Activated CD4-positive, CD25-positive, alpha-beta regulatory T cell treated with anti-CD3 and anti-CD28 coated beads, Interleukin-2, amount 50 U/mL, for 16 hours (primary cell): ENCODE measurements around the gene TMEM50B.
A peak's percentile ranks its signal among the peaks of the same experiment; 100 is the strongest.
"Not testable (repeated sequence)": the region's sequence is repeated elsewhere in the genome, so short reads cannot be mapped to it uniquely, and the experiment has no call there.

Experiments used
- DNase-seq: peaks from one replicate; pipeline ENCODE4 v3.0.0-alpha.2; 2020; ENCODE audit warnings: low read depth, low spot score

The TMEM50B gene

GRCh38 chr21:33478182-33478581 is 1.6 kb downstream of the TMEM50B start:
- no peak for DNase-seq

GRCh38 chr21:33477066-33477465 is 2.7 kb downstream of the TMEM50B start:
- no peak for DNase-seq

DNA sequence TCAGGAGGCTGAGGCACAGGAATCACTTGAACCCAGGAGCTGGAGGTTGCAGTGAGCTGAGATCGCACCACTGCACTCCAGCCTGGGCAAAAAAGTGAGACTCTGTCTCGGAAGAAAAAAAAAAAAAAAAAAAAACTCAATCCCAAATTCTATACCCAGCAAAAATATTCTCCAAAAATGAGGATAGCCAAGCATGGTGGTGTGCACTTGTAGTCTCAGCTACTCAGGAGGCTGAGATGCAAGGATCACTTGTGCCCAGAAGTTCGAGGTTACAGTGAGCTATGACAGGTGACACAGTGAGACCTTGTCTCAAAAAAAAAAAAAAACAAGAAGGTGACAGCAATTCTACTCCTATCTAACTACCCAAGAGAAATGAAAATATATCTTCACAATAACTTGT is 6.4 kb downstream of the TMEM50B start:
- DNase-seq, result no peak

DNA sequence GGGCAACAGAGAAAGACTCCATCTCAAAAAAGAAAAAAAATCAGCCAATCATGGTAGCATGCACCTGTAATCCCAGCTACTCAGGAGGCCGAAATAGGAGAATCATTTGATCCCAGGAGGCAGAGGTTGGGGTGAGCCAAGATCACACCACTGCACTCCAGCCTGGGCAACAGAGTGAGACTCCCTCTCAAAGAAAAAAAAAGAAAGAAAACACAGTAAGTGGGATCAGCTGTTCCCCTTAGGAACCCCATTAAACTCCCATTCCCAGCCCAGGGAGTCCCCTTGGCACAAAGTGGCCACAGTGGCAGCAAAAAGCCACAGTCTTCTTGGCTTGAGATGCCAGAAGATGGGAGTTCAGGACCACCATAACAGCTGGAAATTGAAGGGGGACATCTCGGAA is 9.1 kb downstream of the TMEM50B start:
- DNase-seq, result no peak

DNA sequence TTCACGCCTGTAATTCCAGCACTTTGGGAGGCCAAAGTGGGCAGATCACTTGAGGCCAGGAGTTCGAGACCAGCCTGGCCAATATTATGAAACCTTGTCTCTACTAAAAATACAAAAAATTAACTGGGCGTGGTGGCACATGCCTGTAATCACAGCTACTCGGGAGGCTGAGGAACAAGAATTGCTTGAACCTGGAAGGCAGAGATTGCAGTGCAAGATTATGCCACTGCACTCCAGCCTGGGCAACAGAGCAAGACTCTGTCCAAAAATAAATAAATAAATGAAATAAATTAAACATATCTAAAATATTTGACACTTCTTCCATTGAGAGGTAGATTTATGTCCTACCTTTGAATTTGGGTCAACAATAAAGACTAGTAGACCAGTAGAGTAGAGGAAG is 10.6 kb downstream of the TMEM50B start:
- DNase-seq, result not testable (repeated sequence)

DNA sequence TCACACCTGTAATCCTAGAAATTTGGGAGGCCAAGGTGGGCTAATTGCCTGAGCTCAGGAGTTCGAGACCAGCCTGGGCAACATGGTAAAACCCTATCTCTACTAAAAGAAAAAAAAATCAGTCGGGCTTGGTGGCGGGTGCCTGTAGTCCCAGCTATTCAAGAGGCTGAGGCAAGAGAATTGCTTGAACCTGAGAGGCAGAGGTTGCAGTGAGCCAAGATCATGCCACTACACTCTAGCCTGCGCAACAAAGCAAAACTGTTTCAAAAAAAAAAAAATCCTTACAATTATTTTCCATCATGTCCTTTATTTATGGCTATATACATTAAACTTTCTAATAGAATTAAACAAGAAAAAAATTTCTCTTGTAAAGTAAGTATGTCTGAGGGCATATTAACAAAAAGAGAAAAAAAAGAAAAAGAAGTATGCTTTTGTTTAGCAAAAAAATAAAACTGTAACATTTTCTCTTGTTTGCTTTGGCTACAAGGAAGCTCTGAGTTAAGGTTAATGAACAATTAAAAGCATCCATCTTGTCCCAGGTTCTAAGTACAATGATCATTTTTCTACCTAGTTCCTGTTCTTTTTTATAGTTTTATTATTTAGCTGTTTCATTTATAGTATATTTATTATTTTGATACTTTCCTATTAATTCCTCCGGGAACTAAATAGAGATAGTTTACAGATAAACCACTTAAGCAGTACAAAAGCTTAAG is 18.1 kb downstream of the TMEM50B start:
- DNase-seq, result no peak

DNA sequence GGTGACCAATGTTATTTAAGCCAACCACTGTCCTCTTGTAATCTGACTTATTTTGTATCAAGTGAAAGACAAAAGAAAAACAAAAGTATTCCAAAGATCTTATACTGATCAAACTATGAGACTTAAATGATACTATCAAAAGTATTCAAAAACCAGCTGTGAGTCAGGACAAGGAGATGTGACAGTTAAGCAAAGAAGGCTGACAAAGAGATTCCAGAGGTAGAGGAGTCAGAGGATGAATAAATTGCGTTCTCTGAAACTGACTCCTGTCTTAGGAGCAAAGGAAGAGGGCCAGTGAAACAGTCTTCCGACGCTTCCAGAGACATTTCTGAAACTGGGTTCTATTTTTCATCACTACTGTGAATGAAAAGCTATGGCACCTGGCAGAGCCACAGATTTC is 20.9 kb downstream of the TMEM50B start:
- no peak for DNase-seq

GRCh38 chr21:33455686-33456446 is 23.9 kb downstream of the TMEM50B start:
- DNase-seq, result no peak

DNA sequence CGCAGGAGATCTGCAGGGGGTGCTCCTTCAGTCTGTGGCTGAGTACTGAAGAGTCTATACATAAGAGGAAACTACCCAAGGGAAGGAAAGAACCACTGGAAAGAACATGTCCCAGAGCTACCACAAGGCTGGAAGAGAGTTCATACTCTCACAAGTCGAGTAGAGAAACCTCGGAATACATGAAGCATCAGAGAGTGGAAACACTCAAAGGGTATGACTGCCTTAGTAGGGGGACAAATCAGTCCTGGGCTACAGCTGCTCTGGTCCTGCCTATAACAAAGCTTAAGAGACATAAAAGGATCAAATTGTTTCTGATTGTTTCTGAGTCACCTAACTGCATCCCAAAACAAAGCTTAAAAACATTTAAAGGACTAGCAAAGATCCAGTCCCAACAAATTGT is 27.4 kb downstream of the TMEM50B start:
- no peak for DNase-seq

DNA sequence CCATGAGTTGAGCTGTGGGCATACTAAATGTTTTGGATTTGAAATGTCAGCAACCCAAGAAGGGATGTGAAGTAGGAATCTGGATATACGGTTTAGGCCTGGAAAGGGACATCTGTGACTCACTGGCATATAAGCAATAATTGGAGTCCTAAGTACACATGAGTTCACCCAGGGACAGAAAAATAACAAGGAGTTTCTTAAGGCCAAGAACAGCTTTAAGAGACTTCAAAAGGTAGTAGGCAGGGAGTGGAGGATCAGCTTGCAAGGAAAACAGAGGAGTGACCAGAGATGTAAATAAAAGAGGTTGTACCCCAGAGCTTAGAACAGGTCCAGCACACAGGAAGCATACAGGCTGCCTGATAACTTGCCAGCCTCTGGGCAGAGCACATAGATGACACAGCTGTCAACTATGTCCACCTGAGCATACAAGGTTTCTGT is 28.1 kb downstream of the TMEM50B start:
- DNase-seq, result no peak

DNA sequence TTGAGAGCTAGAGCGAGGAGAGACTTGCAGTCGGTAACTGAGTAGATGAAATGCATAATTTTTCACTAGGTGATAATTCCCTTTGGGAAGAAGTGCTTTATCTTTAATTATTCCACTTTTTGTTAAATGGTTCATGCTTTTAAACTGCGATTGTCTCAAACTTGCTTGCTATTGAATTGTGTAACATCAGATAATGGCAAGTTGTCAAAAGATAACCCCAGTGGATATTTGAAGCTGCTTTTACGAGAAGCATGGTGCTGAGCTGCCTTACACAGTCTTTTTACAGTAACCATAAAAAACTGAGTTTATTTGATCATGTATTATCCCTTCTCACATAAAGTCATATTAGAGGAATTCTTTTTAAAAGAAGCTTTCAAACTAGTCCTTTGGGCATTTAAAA is 30.2 kb downstream of the TMEM50B start:
- DNase-seq, result no peak

GRCh38 chr21:33446620-33447019 is 33.2 kb downstream of the TMEM50B start:
- DNase-seq, result not testable (repeated sequence)

DNA sequence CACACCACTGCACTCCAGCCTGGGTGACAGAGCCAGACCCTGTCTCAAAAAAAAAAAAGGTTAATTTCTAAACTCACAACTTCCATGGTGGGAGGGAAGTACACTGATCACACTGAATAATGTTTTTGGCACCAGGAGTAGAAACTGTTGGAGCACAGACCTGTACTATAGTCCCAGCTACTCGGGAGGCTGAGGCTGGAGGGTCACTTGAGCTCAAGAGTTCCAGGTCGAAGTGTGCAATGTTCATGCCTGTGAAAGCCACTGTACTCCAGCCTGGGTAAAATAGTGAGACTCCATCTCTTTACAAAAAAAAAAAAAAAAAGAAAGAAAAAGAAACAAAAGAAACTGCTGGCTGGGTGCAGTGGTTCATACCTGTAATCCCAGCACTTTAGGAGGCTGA is 35.3 kb downstream of the TMEM50B start:
- no peak for DNase-seq

- DNase-seq, result no peak
Measured at GRCh38 chr21:33443194-33443593, 36.6 kb downstream of the TMEM50B start.

DNA sequence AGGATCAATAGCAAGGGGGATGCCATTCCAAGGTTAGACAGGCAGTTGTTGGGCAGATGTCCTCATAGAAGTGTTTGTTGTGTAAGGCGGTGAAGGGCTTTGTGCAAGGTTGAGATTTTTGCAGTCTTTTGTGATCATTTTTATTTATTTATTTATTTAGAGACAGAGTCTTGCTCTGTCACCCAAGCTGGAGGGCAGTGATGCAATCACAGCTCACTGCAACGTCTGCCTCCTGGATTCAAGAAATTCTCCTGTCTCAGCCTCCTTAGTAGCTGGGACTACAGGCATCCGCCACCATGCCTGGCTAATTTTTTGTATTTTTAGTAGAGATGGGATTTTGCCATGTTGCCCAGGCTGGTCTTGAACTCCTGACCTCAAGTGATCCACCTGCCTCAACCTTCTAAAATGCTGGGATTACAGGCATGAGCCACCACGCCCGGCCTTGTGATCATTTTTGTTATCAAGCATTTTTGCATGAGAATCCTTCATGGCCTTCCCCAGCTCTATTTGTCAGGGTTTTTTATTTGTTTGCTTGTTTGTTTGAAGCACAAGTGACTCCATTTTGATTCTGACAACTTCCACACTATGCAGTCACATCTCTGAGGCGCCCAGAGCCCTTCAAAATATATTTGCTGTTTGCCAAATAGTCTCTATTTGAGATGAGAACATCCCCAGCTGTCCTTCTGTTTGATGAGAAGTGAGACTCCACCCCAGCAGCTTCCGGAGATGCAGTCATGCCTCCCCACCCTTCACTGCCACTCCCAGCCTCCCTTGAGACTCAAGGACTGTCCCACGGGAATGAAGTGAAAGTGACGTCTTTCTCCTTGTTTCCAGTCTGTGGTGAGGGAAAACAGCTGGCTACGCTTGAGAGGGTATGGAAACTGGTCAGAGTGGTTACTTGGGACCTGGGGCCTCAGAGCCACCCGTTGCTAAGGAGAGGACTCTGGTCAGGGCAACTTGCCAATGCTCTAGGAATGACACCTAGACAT is 38.0 kb downstream of the TMEM50B start:
- no peak for DNase-seq

- no peak for DNase-seq
Measured at GRCh38 chr21:33437140-33437539, 42.6 kb downstream of the TMEM50B start.

- peak; percentile 7 for DNase-seq
Measured at GRCh38 chr21:33434770-33435360, 44.9 kb downstream of the TMEM50B start.

DNA sequence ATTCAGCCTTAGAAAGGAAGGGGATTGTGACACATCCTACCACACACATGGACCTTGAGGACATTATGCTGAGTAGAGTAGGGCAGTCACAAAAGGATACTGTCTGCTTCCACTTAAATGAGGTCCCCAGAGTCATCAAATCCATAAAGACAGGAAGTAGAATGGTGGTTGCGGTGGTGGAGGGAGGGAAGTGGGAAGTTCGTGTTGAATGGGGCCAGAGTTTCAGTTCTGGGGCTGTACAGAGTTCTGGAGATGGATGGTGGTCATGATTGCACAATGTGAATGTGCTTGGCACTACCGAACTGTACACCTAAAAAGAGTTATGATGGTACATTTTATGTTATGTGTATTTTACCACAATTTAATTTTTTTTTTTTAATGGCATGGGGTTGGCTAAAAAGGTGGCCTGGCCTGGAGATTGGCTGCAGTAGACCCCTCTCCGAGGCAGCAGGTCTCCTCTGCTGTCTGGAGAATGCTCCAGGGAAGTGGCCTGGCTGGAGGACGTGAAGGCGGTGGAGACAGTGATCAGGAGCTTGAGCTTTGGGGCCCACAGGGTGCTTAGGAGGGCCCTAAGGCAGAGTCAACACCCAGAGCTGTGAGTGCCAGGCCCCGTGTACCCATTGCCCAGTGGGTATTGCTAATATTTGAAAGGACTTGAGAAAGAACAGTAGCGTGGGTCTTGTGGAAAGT is 46.2 kb downstream of the TMEM50B start:
- no peak for DNase-seq

DNA sequence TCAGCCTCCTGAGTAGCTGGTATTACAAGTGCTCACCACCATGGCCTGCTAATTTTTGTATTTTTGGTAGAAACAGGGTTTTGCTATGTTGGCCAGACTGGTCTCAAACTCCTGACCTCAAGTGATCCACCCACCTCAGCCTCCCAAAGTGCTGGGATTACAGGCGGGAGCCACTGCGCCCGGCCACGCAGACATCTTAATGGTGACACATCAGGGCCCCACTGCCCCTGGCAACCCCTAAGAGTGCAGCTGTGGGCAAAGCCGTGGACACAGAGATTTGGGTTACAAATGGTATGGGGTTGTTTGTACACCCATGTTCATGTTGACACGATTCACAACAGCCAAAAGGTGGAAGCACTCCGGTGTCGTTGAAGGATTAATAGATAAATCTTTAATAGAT is 46.8 kb downstream of the TMEM50B start:
- DNase-seq, result no peak

- DNase-seq, result no peak
Measured at GRCh38 chr21:33432496-33432895, 47.3 kb downstream of the TMEM50B start.

DNA sequence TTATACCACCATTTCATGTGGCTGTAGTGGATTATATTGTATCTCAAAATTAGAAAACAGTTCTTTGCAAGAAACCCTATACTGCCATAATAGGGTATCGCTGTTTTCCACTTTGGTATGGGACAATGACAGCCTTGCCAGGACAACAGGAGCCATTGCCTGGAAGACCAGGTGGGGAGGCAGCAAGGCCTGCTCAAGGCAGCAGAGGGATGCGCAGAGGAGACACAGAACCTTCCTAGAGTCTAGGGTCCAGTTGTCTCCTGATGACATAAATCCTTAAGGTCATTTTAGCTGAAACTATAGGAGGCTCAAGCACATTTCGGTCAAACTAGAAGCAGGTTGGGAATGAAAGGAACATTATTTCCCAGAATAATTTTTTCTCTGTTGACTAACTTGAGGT is 48.9 kb downstream of the TMEM50B start:
- no peak for DNase-seq
